Right atrium auricular region (tissue), 2 donors: ENCODE results near the gene ERBB4. TPM values are rescaled to one million over a fixed set of nuclear protein-coding genes. Genes with fewer than 3 reads are reported as not detected.

ENCODE experiments used
- DNase-seq: peaks from one replicate; pipeline ENCODE4 v3.0.0-alpha.2; 2019; ENCODE audit warnings: low spot score
- H3K27ac ChIP-seq, 2 donors: fragments of 200-600 bp; sonication (generic); 1 replicate in 1 of 2; 2 replicates in 1 of 2; pipeline ENCODE4 v1.5.1; 2016 to 2019
- H3K27me3 ChIP-seq, 2 donors: fragments of 200-600 bp; sonication (generic); one replicate each; pipeline versions ENCODE4 v1.5.1 to v1.6.0; 2017 to 2019
- H3K36me3 ChIP-seq: fragments of 200-600 bp; sonication (generic); one replicate; pipeline ENCODE4 v1.5.1; 2016
- H3K4me1 ChIP-seq, 2 donors: fragments of 200-600 bp; sonication (generic); one replicate each; pipeline versions ENCODE4 v1.5.1 to v1.6.0; 2017 to 2019
- H3K4me3 ChIP-seq, 2 donors: fragments of 200-600 bp; sonication (generic); 1 replicate in 1 of 2; 2 replicates in 1 of 2; pipeline ENCODE4 v1.5.1; 2017 to 2019; ENCODE audit warnings: mild to moderate bottlenecking in 1 of 2, moderate library complexity in 1 of 2
- H3K9me3 ChIP-seq, 2 donors: fragments of 200-600 bp; sonication (generic); one replicate each; pipeline ENCODE4 v1.5.1; 2019
- total RNA-seq, 2 donors: library from RNA; depleted of rRNA; stranded (reverse); fragments of >200 nt; gene quantifications; one replicate each; pipeline ENCODE4 v1.1.0, GENCODE V29; 2016
- TF ChIP-seq, protein P1 (sequence below), 2 donors: fragments of 200-600 bp; sonication (generic); IDR thresholded peaks; one replicate each; pipeline ENCODE4 v1.5.1; 2019; ENCODE audit warnings: antibody characterized with exemption in 2 of 2

Gene ERBB4
- total RNA-seq, 2 donors from 2014 or later, result 12.4 to 22.4 TPM

DNA sequence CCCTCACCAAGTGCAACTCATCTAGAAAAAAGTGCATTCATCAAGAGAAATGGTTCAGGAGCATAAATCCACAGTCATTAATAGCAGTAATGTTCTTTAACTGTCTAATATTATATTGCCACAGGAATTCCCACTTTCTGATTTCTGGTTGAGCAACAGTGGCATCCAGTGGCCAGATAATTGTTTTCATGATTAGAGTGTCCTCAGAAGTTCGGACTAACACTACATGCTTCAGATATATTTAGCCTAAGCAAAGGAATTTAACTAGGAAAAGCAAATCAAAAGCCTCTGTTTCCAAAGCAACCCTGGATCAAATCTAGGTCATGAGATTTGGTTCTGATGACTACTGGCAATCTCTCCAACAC, 9.8 kb upstream of the ERBB4 start:
- no peaks in the 10 kb centered on the region for H3K4me1 ChIP-seq
- TF ChIP-seq, protein P1, sequence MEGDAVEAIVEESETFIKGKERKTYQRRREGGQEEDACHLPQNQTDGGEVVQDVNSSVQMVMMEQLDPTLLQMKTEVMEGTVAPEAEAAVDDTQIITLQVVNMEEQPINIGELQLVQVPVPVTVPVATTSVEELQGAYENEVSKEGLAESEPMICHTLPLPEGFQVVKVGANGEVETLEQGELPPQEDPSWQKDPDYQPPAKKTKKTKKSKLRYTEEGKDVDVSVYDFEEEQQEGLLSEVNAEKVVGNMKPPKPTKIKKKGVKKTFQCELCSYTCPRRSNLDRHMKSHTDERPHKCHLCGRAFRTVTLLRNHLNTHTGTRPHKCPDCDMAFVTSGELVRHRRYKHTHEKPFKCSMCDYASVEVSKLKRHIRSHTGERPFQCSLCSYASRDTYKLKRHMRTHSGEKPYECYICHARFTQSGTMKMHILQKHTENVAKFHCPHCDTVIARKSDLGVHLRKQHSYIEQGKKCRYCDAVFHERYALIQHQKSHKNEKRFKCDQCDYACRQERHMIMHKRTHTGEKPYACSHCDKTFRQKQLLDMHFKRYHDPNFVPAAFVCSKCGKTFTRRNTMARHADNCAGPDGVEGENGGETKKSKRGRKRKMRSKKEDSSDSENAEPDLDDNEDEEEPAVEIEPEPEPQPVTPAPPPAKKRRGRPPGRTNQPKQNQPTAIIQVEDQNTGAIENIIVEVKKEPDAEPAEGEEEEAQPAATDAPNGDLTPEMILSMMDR (IDR thresholded peaks at IDR 0.05), result peak; percentile 38 to 62
- no peaks in the 10 kb centered on the region for H3K36me3 ChIP-seq
- H3K27me3 ChIP-seq, result no peaks in the 10 kb centered on the region
- H3K4me3 ChIP-seq, result no peak overlapping the region
- no peak overlapping the region for H3K27ac ChIP-seq
- DNase-seq, result no peak
- H3K9me3 ChIP-seq, result no peaks in the 10 kb centered on the region

DNA sequence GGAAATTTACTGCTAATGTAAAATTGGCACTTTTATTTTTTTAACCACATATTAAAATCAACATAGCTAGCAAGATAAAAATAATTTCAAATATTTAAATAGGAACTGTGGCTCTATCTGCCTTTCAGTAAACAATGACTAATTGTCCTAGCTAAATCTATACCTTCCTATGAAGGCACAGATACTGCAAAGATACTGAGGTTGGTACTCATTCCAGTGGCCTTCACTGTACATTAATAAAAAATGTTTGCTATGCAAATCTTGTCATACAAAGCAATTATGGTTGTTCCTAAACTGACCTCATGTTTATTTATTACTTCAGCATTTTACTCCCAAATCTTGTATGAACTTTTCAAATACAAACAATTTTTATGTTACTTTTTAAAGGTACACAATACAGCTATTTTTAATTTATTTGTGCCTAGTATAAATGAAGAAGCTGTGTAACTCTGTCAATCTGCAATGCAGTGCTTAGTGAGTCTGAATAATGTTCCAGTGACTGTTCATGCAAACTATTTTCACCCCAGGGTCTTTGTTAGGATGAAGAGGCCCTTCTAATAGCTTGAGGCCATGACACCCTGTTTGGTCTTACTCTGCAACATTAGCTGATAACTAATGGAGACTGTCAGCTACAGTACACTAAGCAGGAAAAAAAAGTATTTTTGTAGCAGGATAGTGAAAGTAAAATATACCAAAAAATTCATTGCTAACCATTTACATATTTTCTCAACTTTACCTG, 9.3 kb upstream of the ERBB4 start:
- no peaks in the 10 kb centered on the region for H3K36me3 ChIP-seq
- H3K27ac ChIP-seq, result no peak overlapping the region
- no peak for DNase-seq
- no peak overlapping the region for H3K4me3 ChIP-seq
- H3K9me3 ChIP-seq, result no peaks in the 10 kb centered on the region
- H3K4me1 ChIP-seq, result no peaks in the 10 kb centered on the region
- TF ChIP-seq, protein P1 (IDR thresholded peaks at IDR 0.05), result no peak
- no peaks in the 10 kb centered on the region for H3K27me3 ChIP-seq

DNA sequence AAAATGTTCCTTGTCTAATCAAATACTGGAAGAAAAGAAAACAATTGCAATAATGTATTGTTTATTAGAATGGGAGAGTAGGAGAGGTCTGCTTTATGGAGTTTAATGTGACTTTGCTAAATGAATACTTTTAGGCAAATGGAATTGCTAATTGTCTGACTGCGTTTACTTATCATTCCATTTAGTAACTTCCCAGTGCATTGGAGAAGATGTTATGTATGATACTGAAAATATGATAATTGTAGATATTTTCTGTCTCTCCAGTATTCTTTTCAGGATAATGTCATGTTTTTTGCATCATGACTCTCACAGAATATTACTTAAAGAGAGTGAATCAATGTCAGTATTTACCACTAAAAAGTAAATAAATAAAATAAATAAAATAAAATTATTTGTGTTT, 8.1 kb upstream of the ERBB4 start:
- Histone ChIP-seq H3K36me3 (no peaks in the 10 kb centered on the region), H3K27ac (no peak overlapping the region), H3K4me1 (no peaks in the 10 kb centered on the region), H3K27me3 (no peaks in the 10 kb centered on the region), H3K9me3 (no peaks in the 10 kb centered on the region), H3K4me3 (no peak overlapping the region)
- TF ChIP-seq, protein P1 (IDR thresholded peaks at IDR 0.05), result no peak
- DNase-seq, result no peak

DNA sequence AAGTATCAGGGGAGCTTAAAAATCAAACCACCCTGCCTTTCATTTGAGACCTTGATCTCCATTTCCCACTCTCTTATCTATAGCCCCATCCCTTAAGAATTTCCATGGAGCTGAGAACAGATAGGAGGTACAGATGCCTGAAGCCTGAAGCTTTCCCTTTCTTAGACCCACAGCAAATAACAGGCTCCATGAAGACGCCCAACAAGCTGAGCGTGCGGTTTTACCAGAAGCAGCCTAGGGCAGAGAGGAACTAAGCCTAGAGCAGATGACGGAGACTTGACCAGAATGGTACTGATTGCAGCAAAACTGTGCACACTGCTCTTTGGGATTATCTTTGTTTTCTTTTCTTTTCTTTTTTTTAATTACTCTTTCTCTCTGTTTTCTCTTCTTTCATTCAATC, 1.7 kb upstream of the ERBB4 start:
- DNase-seq, result no peak
- TF ChIP-seq, protein P1 (IDR thresholded peaks at IDR 0.05), result no peak
- Histone ChIP-seq H3K27me3 (no peaks in the 10 kb centered on the region), H3K4me1 (peaks cover 0 to 36% of the 10 kb centered on the region in 2 donors), H3K4me3 (no peak overlapping the region), H3K27ac (peak overlapping the region; percentile 23 to 83), H3K9me3 (no peaks in the 10 kb centered on the region), H3K36me3 (no peaks in the 10 kb centered on the region)

DNA sequence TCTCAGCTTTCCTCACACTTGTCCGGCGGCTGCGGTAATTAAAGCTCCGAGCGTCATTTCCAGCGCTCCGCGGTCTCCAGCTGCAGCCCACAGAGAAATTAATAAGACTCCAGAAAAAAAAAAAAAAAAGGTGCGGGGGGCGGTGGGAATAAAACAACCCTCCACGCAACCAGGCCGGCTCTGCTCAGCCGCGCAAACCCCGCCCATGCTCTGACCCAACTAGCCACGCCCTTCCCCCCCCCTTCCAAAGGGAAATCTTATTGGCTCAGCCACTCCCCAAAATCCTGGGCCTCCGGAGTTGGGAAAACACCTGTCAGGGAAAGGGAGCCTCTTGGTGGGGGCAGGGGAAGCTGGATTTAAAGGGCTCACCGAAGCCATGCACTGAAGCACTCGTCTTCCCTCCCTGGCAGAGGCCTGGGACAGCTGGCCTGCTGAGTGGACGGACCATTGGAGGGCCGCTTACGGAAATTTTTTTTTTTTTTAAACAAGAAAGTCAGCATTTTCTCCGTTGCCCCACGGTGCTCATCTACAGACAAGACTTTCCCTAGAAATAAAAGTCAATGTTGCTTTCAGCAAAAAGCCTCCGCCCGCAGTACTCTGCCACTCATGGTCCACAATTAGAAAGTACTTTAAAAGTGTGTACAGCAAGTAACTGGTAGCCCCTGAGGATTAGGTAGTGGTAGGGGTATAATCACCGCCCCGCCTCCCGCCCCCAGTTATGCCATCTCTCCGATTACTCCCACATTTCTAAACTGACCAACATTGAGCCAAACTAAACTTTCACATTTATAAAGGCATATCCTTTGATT, 674 bp upstream of the ERBB4 start:
- no peak for DNase-seq
- H3K36me3 ChIP-seq, result no peaks in the 10 kb centered on the region
- no peaks in the 10 kb centered on the region for H3K9me3 ChIP-seq
- H3K27me3 ChIP-seq, result no peaks in the 10 kb centered on the region
- H3K27ac ChIP-seq, result peak overlapping the region; percentile 81 to 83
- H3K4me1 ChIP-seq, result peaks cover 0 to 36% of the 10 kb centered on the region in 2 donors
- peak overlapping the region; percentile 63 to 66 for H3K4me3 ChIP-seq
- TF ChIP-seq, protein P1 (IDR thresholded peaks at IDR 0.05), result no peak
